Stimulated activated CD4-positive, alpha-beta T cell treated with anti-CD3 and anti-CD28 coated beads, Interleukin-1b, Interleukin-23, amount 100 ng/mL, for 24 hours (primary cell): ENCODE data around the gene NSMCE1.
"Not testable (repeated sequence)": the region's sequence is repeated elsewhere in the genome, so short reads cannot be mapped to it uniquely, and the experiment has no call there.

Source experiments
- DNase-seq, 4 experiments: peaks; one replicate each; pipeline ENCODE4 v3.0.0-alpha.2; 2020; ENCODE audit warnings: low read depth in 4 of 4, low spot score in 1 of 4

The NSMCE1 gene

DNA sequence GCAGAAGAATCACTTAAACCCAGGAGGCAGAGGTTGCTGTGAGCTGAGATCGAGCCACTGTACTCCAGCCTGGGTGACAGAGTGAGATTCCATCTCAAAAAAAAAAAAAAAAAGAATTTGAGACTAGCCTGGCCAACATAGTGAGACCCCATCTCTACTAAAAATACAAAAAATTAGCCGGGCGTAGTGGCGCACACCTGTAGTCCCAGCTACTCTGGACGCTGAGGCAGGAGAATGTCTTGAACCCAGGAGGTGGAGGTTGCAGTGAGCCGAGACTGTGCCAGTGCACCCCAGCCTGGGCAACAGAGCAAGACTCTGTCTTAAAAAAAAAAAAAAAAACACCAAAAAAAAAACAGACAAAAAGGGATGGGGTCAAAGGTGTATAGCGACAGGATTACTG is 4.1 kb upstream of the NSMCE1 start:
- DNase-seq: not testable (repeated sequence)

GRCh38 chr16:27272076-27272475 is 3.5 kb upstream of the NSMCE1 start:
- no peak for DNase-seq

- no peak for DNase-seq
Observed at GRCh38 chr16:27270349-27270748, 1.8 kb upstream of the NSMCE1 start.

DNA sequence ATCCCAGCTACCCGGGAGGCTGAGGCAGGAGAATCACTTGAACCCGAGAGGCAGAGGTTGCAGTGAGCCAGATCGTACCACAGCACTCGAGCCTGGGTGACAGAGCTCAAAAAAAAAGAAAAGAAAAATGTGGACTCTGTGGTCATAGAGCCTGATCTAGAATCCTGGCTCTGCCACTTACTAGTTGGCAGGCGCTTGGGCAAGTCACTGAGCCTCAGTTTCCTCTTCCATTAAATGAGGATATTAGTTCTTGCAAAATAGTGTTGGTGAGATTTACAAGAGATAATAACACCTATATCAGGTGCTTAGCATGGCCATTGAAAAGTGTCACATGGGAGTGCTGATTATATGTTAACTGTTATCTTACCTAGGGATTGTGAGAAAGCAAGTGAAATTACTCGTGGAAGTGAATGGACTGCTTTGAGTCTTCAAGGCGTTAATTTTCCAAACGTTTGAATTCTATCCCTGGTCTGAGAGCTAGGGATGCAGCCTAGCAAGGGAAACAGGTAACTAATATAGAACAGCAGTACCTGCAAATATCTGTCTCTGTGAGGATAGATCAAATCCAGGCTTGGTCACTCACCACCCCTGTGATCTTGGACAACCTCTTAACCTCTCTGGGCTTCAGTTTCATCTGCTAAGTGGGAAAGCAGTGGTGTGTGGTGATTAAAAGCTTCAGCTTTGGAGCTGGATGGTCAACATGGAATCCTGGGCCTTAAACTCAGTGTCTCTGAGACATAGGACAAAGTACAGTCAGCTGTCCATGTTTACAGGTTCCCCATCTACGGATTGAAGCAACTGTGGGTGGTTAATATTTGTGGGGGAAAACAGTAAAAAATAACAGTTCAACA is 953 bp upstream of the NSMCE1 start:
- DNase-seq: no peak

DNA sequence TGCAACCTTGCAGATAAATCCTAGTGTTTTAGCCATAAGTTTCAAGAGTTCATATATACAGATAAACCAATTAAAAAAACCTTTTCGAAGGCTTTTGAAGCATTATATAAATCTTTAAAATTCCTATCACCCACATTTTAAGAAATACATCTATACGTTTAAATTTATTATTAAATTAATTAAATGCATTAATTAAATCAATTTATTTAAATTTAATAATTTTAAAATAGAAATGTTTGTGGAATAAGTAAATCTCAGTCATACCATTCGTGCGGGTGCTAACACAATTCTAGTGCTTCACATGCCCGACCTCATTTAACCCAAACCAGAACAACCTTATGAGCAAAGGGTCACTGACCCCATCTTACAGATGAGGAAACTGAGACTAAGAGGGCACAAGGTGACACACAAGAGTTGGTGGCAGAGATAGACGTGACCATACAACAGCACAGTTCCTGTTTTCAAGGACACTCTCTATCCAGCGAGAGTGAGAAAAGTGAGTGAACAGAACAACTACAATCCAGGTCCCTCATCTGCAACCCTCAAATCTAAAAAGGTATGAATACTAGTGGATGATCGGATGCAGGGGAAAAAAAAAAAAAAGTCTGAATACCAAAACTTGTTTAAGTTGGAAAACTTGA is 1.4 kb downstream of the NSMCE1 start:
- no peak for DNase-seq

- DNase-seq: no peak
Observed at GRCh38 chr16:27265982-27266381, 2.6 kb downstream of the NSMCE1 start.

- DNase-seq: no peak
Observed at GRCh38 chr16:27264151-27264550, 4.4 kb downstream of the NSMCE1 start.

DNA sequence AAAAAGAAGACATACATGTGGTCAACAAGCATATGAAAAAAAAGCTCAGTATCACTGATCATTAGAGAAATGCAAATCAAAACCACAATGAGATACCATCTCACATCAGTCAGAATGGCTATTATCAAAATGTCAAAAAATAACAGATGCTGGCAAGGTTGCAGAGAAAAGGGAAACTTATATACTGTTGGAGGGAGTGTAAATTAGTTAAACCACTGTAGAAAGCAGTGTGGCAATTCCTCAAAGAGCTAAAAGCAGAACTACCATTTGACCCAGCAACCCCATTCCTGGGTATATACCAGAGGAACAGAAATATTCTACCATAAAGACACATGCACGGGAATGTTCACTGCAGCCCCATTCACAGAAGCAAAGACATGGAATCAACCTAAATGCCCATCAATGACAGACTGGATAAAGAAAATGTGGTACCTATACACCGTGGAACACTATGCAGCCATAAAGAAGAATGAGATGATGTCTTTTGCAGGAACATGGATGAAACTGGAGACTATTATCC is 5.6 kb downstream of the NSMCE1 start:
- not testable (repeated sequence) for DNase-seq

DNA sequence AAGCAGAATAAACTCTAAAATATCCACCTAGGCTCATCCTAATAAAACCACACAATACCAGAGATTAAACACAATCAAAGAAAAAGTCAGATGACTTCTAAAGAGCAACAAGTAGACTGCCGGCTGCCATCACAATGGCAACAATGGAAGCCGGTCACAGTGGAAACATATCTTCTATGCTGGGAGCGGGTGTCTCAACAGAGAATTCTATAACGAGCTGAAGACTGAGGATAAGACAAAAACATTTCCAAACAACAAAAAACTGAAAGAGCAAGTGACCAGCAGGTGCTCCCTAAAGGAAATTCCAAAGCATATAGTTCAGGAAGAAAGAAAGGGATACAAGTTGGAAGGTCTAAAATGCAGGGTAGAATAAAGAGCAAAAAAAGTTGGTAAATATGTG is 8.9 kb downstream of the NSMCE1 start:
- no peak for DNase-seq

- DNase-seq: no peak
Observed at GRCh38 chr16:27258241-27258734, 10.3 kb downstream of the NSMCE1 start.

- DNase-seq: no peak
Observed at GRCh38 chr16:27257271-27257670, 11.3 kb downstream of the NSMCE1 start.

GRCh38 chr16:27256861-27257260 is 11.7 kb downstream of the NSMCE1 start:
- DNase-seq: no peak

DNA sequence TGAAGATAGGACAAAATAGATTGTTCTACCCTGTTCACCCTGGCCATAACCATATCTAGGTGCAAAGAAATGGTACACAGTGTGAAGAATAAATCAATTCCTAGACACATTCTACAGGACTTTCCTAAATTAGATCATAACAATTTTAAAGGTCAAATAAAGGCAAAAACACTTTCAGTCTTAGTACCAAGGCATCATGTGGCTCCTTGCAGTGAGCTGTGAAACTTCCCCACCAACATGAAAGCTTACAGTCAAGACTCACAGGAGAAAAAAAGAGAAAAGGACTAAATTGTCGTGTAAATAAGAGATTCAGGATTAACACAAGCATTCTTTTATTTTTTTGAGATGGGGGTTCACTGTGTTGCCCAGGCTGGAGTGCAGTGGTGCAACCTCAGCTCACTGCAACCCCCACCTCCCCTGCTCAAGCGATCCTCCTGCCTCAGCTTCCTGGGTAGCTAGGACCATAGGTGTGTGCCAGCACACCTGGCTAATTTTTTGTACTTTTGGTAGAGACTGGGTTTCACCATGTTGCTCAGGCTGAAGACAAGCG is 14.2 kb downstream of the NSMCE1 start:
- DNase-seq: no peak

DNA sequence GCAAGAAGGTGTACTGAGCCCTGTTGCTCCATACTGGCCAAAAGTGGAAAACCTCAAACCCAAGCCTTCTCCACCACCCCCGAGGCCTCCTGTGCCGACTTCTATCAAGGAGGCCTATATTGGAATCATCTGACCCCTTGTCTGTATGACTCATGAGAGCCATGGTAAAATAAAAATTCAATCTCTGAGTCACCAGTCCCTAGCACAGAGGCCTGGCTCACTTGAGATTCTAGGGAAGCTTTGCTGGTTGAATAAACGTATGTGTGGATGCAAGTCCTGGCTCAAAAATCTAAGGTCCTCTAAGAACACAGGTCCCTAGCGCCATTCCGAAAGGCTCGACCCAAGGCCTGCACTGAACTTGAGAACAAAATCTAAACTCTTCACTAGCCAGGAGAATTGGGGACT is 15.0 kb downstream of the NSMCE1 start:
- DNase-seq: no peak

DNA sequence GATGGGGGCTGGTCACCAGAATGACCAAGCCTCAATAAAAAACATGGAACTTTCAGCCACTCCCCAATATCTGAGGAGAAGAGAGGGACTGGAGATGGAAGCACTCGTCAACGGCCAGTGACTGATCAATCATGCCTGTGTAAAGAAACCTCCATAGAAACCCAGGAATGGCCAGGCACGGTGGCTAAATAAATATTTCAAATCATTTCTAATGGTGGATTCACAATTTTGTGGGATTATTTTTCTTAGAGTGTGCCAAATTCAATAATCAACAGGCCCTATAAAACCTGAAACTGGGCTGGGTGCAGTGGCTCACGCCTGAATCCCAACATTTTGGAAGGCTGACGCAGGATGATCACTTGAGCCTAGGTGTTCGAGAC is 16.4 kb downstream of the NSMCE1 start:
- no peak for DNase-seq

GRCh38 chr16:27251541-27252205 is 16.9 kb downstream of the NSMCE1 start:
- DNase-seq: no peak

DNA sequence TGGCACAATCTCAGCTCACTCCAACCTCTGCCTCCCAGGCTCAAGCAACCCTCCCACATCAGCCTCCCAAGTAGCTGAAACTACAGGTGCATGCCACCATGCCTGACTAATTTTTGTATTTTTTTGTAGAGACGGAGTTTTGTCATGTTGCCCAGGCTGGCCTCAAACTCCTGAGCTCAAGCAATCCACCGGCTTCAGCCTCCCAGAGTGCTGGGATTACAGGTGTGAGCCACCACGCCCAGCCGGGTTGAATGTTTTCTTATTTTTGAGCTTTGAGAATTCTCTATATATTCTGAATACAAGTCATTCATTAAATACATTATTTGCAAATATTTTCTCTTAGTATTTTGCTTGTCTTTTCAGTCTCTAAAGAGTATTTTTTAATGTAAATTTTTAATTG is 19.7 kb downstream of the NSMCE1 start:
- not testable (repeated sequence) for DNase-seq

- DNase-seq: no peak
Observed at GRCh38 chr16:27248036-27248435, 20.5 kb downstream of the NSMCE1 start.

DNA sequence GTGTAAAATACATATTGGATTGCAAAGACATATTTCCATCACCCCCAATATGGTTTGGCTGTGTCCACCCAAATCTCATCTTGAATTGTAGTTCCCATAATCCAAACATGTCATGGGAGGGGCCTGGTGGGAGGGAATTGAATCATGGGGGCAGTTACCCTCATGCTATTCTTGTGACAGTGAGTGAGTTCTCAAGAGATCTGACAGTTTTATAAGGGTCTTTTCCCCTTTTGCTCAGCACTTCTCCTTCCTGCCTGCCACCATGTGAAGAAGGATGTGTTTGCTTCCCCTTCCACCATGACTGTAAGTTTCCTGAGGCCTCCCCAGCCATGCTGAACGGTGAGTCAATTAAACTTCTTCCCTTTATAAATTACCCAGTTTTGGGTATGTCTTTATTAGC is 21.5 kb downstream of the NSMCE1 start:
- not testable (repeated sequence) for DNase-seq

DNA sequence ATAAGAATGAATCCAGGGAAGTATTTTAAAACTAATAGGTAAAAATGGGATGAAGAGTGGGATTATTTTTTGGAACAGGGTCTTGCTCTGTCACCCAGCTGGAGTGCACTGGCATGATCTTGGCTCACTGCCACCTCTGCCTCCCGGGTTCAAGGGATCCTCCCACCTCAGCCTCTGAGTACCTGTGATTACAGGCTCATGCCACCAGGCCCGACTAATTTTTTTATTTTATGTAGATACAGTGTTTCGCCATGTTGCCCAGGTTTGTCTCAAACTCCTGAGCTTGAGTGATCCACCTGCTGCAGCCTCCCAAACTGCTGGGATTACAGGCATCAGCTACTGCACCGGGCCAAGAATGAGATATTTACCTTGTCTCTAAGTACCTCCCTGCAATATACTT is 22.1 kb downstream of the NSMCE1 start:
- no peak for DNase-seq
